ENCODE data around the gene CDKN2A.
"Not testable (repeated sequence)": the region's sequence is repeated elsewhere in the genome, so short reads cannot be mapped to it uniquely, and the experiment has no call there.

Gene CDKN2A

DNA sequence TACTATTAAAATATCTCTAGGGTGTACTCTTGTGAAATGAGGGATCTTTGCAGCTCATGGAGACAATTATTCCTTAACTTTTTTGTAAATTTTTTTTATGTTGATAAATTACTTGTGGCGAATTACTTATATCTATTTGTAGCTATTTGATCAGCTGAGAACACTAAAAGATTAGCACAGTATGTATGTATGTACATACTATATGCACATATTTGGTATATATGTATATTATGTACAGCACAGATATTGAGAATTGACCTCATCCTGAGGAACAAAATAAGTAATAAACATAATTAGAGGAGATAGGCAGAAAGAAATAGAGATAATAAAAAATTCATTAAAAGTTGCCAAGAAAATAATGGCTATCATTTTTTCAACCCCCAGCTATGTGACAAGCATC is 11.8 kb downstream of the CDKN2A start:
- no peak for DNase-seq (ENCODE audit: low spot score)

DNA sequence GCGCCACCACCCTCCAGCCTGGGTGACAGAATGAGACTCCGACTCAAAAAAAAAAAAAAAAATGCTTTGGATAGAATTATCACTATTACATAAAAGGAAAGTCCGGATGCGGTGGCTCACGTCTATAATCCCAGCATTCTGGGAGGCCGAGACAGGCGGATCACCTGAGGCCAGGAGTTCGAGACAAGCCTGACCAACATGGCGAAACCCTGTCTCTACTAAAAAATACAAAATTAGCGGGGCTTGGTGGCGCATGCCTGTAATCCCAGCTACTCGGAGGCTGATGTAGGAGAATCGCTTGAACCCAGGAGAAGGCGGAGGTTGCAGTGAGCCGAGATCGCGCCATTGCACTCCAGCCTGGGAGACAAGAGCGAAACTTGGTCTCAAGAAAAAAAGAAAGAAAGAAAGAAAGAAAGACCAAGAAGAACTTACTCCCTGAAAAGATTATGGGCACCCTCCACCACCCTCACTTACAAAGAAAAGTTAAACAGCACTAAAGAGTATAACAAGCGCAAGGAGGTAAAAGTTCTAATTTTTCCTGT is 17.8 kb downstream of the CDKN2A start:
- no peak for DNase-seq (ENCODE audit: low spot score)

DNA sequence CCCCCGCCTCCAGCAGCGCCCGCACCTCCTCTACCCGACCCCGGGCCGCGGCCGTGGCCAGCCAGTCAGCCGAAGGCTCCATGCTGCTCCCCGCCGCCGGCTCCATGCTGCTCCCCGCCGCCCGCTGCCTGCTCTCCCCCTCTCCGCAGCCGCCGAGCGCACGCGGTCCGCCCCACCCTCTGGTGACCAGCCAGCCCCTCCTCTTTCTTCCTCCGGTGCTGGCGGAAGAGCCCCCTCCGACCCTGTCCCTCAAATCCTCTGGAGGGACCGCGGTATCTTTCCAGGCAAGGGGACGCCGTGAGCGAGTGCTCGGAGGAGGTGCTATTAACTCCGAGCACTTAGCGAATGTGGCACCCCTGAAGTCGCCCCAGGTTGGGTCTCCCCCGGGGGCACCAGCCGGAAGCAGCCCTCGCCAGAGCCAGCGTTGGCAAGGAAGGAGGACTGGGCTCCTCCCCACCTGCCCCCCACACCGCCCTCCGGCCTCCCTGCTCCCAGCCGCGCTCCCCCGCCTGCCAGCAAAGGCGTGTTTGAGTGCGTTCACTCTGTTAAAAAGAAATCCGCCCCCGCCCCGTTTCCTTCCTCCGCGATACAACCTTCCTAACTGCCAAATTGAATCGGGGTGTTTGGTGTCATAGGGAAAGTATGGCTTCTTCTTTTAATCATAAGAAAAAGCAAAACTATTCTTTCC is 19.3 kb downstream of the CDKN2A start:
- DNase-seq (ENCODE audit: low spot score) = no peak

DNA sequence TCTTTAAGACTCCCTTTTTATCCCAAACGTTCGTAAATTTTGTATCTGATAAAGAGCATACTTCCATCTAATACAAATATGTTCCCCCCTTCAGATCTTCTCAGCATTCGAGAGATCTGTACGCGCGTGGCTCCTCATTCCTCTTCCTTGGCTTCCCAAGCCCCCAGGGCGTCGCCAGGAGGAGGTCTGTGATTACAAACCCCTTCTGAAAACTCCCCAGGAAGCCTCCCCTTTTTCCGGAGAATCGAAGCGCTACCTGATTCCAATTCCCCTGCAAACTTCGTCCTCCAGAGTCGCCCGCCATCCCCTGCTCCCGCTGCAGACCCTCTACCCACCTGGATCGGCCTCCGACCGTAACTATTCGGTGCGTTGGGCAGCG is 19.9 kb downstream of the CDKN2A start:
- DNase-seq (ENCODE audit: low spot score) = no peak

DNA sequence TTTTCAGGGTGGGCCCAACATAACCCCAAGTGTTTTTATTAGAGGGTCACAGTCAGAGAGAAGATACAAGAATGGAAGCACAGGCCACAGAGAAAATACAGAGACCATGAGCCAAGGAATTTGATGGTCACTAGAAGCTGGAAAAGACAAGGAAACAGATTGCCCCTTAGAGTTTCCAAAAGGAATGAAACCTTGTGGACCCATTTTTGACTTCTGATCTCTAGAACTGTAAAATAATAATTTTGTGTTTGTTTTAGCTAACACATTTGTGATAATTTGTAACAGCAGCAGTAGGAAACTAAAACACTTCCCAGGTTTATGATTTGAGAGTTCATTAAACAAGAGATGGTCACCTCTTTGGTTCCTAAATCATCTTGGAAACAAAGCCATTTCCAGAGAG is 21.8 kb downstream of the CDKN2A start:
- DNase-seq (ENCODE audit: low spot score) = no peak

DNA sequence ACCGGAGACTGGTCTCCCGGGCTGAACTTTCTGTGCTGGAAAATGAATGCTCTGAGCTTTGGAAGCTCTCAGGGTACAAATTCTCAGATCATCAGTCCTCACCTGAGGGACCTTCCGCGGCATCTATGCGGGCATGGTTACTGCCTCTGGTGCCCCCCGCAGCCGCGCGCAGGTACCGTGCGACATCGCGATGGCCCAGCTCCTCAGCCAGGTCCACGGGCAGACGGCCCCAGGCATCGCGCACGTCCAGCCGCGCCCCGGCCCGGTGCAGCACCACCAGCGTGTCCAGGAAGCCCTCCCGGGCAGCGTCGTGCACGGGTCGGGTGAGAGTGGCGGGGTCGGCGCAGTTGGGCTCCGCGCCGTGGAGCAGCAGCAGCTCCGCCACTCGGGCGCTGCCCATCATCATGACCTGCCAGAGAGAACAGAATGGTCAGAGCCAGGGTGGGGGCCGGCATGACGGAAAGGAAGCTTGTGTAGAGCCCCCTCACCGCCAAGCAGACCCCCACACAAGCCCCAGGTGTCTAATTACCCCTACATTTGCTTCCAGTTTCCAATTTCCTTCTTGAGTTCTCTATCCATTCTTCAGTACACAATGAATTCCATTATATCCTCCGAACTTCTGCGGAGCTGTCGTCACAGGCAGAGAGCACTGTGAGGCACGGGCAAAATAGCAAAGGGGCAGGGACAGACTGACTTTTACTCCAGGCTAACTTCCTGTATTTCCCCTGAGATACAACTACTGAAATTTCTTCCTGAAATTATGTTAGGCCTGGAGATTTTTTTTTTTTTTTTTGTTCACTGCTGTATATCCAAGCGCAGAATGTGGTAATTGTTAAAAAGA is 23.2 kb downstream of the CDKN2A start:
- DNase-seq (ENCODE audit: low spot score) = no peak

DNA sequence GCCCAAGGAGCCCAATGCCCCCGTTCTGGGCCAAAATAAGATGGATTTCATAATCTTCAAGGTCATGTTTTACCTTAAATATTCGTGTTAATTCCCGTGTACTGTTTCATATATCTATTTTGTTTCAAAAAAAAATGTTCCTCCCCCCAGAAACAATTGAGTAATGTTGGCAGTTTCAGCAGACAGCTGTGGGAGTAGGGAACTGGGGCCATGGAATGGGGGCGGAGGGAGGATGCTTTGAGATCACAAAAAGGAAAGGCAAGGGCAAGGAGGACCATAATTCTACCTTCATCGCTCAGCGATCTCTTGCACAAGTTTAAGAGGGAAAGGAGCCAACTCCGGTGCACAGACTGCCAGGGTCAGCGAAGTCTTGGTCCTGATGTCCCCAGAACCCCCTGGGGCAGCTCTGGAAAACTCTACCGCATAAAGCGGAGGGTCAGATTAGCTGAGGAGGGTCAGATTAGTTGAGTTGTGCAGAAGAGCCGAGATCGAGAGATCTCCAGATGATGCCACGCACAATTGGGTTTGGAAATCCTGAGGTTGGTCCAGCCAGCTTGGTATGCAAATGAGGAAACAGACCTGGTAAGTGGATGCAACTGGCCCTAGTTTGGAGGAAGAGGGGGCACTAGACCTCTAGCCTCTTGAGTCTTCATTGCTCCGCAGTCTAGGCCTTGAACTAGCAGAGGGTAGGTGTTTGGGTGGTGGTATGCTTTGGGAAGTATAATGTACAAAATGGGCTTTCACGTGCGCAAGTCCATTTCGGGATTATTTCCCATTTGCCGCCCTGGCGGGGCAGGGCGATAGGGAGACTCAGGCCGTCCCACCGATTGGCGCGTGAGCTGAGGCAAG is 24.0 kb downstream of the CDKN2A start:
- DNase-seq (ENCODE audit: low spot score) = no peak

DNA sequence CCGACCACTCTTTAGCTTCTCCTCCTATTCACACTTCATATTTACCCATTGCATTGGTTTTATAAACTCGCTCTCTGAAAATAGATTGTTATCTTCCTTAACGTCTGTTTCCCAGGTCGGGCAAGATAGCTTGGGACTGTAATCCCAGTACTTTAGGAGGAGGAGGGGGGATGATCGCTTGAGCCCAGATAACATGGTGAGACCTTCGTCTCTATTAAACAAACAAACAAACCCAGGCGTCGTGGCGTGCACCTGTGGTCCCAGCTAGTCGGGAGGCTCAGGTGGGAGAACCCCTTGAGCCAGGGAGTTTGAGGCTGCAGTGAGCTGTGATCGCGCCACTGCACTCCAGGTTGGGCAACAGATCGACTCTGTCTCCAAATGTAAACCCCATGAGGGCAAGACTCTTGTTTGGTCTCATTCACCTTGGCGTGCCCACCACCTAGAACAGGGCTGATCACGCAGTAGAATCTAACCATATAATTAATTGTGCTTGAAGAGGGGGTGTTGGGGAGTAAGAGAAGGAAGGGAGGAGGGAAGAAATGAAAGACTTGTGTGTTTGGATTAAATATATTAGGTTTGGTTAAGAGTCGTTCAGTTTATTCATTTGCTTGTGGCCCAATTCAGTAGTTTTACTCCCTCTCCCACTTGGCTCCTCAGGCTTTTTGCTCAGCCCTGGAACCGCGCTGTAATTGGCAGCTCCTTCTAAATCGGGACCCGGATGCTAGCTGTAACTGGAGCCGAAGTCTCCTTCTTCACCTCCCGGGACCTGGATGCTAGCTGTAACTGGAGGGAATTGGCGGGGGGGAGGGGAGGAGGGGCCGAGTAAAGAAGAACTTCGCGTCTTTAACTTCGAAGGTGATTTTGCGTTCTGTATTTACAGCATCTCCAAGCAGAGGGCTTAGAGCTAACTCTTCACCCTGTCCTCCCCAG is 24.9 kb downstream of the CDKN2A start:
- no peak for DNase-seq (ENCODE audit: low spot score)

DNA sequence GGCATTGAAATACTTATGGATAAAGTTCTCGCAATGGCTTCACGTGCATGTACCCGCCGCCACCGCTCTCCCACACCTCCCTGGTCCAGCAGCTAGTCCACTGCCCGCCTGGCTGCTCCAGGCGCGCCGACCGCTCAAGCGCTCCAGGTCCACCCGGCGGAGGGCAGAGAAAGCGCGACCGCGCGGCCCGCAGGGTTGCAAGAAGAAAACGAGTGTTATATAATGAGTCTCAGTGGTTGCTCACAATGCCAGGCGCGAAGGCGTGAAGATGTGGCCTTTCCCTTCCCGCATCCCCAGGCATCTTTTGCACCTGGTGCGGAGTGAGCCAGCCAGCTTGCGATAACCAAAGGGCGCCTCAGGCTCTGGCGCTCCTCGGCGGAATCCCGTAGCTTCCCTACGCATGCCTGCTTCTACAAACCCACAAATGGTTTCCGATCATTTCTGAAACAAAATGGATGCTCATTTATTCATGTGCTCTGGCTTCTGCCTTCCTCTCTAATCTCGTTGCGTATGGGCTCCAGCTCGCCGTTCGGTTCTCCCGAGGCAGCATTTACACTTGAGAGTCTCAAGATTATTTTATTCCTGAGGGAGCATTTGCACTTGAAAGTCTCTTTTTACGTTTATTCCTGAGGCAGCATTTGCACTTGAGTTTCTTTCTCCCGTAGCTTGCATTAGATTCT is 25.7 kb downstream of the CDKN2A start:
- DNase-seq (ENCODE audit: low spot score) = no peak

DNA sequence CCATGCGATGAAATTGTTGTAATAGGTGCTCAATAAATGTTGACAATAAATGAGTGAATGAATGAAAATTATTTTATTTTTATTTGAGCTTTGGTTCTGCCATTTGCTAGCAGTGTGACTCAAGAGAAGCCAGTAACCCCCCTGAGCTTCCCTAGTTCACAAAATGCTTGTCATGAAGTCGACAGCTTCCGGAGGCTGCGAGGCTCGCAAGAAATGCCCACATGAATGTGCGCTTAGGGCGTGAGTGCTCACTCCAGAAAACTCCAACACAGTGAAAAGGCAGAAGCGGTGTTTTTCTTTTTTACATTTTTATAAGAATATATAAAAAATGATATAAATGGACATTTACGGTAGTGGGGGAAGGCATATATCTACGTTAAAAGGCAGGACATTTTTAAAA is 26.5 kb downstream of the CDKN2A start:
- DNase-seq (ENCODE audit: low spot score) = no peak

DNA sequence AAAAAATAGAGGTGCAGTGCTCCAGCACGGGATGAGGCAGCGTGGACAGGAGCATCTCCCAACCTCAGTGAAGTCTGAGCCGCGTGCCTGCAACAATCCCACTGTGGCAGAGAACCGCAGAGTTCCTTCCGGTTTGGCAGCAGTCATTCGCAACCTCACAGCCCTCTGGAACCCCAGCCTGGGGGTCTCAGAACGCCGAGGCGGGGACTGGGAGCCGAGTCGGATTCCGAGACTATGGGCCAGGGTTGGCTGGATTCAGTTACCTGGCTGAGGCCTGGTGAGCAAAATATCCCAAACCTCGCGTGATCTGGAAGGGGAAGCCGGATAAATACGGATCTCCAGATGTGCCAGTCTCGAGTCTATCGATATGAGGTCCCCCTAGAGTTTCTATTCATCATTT is 27.0 kb downstream of the CDKN2A start:
- no peak for DNase-seq (ENCODE audit: low spot score)

DNA sequence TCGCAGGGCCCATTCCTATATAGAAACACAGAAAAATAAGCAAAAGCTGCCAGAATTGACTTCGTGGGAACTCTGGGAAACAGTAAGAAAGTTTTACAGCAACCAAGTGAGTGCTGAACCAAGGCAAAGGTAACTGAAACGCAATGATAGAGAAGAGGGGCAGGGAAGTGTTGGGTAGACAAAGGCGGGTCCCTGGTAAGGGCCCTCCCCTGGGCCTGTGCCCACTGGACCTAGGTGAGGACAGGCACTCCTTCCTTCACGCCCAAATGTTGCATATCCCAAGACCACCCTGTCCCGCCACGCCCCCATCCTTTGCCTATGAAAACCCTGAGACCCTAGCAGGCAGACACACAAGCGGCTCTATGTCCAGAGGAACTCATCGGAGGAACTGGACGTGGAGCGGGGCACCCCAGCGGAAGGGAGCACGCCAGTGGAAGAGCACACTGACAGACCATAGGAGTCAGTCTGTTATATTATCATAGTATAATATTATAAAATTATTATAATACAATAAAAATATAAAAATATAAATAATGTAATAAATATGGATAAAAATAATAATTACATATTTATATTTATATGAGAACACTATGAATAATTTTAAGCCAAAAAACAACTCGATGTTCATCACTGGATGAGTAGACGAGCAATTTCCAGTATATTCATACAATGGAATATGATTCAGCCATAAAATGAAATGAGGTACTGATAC is 27.9 kb downstream of the CDKN2A start:
- DNase-seq (ENCODE audit: low spot score) = no peak

DNA sequence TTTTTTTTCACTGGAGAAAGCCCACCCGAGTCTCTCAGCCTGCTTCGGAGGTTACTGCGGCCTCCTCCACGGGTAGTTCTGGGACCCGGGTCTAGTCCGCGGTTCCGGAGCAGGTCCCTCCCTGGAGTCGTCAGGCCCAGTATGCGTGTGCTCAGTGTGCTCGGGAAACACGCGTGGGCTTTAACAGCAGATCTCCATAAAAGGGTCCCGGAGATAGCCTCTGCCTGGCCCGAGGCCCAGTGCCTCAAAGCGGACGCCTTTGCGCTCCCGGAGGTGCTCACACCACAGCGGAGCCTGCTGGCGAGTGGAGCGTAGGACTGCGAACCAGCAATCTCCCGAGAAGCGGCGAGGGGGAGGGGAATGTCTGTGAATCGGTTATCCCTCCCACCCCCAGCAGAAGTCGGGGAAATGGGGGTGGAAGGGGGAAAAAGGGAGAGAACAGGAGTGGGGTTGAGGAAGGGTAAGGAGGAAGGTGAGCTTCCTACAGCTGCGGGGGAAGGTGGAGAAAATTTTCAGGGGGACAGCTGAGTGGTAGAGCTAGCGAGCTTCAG is 28.7 kb downstream of the CDKN2A start:
- peak; percentile 76 for DNase-seq (ENCODE audit: low spot score)

DNA sequence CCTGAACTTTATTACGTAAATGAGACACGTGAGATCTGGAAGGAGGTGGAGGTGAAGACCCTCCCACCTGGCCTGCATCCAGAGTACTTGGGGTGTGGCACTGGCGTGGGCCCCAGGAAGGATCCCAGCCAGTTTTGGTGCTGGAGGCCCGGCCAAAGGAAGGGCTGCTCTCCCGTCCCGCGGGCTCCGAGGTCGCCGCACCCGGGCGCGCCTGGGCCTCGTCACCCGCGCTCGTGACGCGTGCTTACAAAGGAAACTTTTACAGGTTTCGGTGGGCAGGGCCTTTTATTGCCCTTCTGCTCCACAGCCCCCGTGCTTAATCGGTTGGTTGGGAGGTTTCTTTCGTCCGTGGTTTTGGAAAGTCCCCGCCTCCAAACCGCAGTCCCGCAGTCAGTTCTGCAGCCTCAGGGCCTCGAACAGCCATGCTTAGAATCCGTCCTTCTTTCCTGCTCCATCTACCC is 29.2 kb downstream of the CDKN2A start:
- no peak for DNase-seq (ENCODE audit: low spot score)

DNA sequence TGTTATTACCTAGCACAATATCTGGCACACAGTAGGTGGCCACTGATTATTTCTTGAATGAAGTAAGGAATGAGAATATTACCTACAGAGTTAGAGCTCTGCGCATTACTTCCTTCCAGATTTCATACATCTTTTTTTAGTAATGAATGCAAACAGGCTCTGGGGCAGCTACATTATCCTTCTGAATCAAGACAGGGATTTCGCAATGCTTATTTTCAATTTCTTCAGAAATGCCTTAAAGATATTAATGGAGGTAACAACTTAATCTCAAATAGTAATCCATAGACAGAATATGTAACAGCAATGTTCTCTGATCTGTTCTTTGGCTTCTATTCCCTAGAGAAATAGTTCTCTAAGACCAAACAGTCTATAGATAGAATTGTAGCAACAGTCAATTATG is 32.6 kb downstream of the CDKN2A start:
- no peak for DNase-seq (ENCODE audit: low spot score)

DNA sequence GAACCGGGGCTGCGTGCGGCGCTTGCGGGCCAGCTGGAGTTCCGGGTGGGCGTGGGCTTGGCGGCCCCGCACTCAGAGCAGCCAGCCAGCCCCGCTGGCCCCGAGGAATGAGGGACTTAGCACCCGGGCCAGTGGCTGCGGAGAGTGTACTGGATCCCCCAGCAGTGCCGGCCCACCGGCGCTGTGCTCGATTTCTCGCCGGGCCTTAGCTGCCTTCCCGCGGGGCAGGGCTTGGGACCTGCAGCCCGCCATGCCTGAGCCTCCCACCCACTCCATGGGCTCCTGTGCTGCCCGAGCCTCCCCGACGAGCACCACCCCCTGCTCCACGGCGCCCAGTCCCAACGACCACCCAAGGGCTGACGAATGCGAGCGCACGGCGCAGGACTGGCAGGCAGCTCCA is 34.9 kb downstream of the CDKN2A start:
- not testable (repeated sequence) for DNase-seq (ENCODE audit: low spot score)

DNA sequence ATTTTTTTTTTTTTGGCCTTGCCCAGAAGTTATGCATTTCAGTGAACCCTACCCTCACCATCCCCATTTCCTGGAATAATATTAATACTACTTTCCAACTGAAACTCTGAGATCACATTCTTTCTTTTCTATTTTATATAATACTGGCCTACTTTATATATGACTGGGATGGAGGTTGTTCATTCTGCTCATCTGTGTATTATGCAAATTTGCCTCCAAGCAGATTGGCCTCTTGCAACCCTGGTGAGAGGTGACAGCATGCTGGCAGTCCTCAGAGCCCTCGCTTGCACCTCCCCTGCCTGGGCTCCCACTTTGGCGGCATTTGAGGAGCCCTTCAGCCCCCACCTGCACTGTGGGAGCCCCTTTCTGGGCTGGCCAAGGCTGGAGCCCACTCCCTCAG is 35.4 kb downstream of the CDKN2A start:
- no peak for DNase-seq (ENCODE audit: low spot score)

DNA sequence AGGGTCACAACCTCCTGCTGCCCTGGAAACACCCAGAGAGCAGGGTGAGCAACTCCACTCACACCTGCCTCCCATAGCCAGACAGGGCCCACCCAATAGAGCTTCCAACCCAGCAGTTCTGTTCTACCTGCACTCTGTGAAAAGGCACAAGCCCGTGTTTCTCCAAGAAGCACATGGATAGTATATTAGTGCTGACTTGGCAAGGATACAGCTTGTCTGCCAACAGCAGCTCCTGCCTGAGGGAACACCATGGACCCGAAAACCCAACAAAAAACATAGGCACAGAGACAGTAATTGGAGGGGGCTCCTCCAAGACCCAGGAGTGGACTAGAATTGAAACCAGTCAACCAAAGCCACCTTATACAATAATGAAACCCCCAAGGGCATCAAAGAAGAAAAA is 48.6 kb downstream of the CDKN2A start:
- DNase-seq (ENCODE audit: low spot score) = no peak

DNA sequence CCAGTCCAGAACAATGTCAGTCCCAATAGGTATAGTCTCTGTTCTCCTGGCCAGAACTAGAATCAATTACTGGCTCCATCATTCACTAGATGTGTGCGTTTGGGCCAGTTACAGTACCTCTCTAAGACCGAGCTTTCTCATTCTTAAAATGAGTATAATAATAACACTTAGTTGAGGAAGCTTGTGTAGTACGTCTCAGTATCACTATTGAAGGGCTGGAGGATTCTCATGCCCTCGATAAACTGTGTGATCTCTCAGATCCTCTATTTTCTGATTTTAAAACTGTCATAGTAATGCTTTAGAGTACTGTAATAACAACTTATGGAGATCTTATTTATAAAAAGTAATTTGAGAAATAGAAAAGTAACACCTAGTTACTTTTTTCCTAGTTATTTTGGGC is 50.7 kb downstream of the CDKN2A start:
- DNase-seq (ENCODE audit: low spot score) = no peak

Data from kidney capillary endothelial cell (primary cell).